Epithelial cell of proximal tubule (primary cell): ENCODE measurements around the gene SORCS1. TPM values are rescaled to one million over a fixed set of nuclear protein-coding genes. Genes with fewer than 3 reads are reported as not detected.

Source experiments
- DNase-seq: peaks from one replicate; pipeline ENCODE4 v3.0.0-alpha.2; 2011; ENCODE audit warnings: low read depth
- H3K4me3 ChIP-seq: 2 replicates; pipeline ENCODE4 v1.5.1; 2011; ENCODE audit warnings: low read depth, mild to moderate bottlenecking, low read length
- total RNA-seq: library from RNA; depleted of rRNA; stranded (reverse); fragments of >200 nt; gene quantifications from 2 replicates; pipeline ENCODE4 v1.2.3, GENCODE V29; 2015
- TF ChIP-seq, protein P1 (sequence below): conservative IDR thresholded peaks from 2 replicates; pipeline ENCODE4 v1.5.1; 2012; ENCODE audit warnings: low read depth, mild to moderate bottlenecking, low read length

Gene SORCS1
- total RNA-seq, 1 donor from 2014 or later = 0.06 TPM

DNA sequence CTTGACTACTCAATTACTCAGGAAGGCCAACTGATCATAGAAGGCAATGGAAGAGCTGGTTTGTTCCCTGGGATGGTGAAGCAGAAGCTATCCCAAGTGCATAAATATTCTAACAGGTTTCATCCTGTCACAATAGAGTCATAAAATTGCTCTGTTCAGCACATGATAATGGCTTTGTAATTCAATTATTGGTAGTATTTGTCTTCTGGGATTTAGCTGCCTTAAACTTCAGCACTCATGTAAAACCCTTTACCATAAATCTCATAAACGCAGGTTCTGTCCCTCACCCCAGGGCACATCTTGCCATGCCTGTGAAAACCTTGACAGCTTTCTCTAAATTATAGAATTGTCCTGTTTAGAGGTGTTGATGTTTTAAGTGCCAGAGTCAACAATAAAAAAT, 417.6 kb downstream of the SORCS1 start:
- DNase-seq = no peak
- H3K4me3 ChIP-seq = no peak overlapping the region
- TF ChIP-seq, protein P1, sequence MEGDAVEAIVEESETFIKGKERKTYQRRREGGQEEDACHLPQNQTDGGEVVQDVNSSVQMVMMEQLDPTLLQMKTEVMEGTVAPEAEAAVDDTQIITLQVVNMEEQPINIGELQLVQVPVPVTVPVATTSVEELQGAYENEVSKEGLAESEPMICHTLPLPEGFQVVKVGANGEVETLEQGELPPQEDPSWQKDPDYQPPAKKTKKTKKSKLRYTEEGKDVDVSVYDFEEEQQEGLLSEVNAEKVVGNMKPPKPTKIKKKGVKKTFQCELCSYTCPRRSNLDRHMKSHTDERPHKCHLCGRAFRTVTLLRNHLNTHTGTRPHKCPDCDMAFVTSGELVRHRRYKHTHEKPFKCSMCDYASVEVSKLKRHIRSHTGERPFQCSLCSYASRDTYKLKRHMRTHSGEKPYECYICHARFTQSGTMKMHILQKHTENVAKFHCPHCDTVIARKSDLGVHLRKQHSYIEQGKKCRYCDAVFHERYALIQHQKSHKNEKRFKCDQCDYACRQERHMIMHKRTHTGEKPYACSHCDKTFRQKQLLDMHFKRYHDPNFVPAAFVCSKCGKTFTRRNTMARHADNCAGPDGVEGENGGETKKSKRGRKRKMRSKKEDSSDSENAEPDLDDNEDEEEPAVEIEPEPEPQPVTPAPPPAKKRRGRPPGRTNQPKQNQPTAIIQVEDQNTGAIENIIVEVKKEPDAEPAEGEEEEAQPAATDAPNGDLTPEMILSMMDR = no peak

DNA sequence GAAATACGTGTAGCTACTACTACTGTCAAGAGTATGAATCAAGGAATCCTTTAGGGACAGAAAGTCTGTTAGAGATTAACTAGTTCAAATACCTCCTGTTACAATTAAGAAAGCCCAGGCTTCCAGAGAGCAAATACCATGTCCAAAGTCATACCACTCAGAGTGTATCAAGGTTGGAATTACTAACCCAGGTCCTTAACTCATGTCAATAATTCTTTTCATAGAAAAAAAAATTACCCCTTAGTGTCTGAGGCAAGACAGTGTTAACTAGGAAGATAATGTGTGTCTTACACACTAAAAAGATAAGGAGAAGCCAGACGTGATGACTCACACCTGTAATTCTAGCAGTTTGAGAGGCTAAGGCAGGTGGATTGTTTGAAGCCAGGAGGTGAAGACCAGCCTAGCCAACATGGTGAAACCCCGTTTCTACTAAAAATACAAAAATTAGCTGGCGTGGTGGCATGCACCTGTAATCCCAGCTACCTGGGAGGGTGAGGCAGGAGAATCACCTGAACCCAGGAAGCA, 423.4 kb downstream of the SORCS1 start:
- TF ChIP-seq, protein P1 = no peak
- no peak for DNase-seq
- no peak overlapping the region for H3K4me3 ChIP-seq

DNA sequence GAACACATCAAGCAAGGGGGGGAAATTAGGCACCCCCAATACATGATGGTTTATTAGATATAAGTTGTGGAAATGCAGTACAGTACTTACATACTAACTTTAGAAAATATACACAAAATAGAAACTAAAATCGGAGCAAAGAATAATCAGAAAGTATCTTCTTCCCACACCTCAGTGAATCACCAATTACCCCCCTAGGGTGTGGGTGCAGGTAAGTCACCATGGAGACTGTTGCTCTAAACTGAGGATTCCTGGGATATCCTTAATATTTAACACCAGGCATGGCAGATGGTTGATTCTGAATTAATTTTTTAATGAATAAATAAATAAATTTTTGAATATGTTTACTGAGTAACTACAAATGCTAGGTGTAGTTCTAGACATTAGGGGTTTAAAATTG, 424.4 kb downstream of the SORCS1 start:
- TF ChIP-seq, protein P1 = no peak
- no peak for DNase-seq

DNA sequence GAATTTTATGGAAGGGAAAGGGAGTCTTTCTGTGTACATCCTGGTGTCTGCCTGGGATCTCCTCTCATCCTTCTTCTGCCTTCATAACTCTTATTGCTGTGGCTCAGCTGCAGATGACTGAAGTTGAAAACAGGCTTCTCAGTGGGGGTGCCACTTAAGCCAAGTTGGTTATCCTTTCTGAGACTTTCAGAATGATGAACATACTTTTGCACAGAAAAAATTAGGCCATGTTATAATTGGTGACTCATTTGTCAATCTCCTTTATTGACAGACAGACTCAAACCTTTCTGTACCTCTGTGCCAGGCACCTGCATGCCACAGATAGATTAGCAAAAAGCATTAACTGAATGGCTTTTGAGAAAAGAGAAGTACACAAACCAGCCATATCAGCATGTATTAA, 430.3 kb downstream of the SORCS1 start:
- no peak for DNase-seq
- TF ChIP-seq, protein P1 = no peak

More for the DNA sequence above, 424.4 kb downstream of the SORCS1 start:
- H3K4me3 ChIP-seq = no peak overlapping the region

DNA sequence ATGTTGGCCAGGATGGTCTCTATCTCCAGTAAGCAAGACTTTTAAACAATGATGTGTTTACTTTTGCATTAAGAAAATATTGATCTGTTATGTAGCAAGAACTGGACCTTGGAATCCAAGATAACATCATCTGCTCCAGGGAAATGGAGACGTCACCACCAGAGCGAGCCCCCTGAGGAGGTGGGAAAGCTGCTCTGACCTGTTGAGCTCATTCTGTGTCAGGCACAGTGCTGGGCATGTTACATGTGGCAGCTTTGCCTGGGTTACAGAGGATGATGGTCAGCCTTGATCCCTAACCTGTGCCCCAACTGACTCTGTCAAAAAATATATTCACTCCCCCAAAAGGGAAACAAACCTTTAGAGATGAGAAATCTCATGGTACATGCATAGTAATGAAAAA, 436.3 kb downstream of the SORCS1 start:
- H3K4me3 ChIP-seq = no peak overlapping the region
- no peak for DNase-seq
- TF ChIP-seq, protein P1 = no peak

More for the DNA sequence above, 430.3 kb downstream of the SORCS1 start:
- no peak overlapping the region for H3K4me3 ChIP-seq

DNA sequence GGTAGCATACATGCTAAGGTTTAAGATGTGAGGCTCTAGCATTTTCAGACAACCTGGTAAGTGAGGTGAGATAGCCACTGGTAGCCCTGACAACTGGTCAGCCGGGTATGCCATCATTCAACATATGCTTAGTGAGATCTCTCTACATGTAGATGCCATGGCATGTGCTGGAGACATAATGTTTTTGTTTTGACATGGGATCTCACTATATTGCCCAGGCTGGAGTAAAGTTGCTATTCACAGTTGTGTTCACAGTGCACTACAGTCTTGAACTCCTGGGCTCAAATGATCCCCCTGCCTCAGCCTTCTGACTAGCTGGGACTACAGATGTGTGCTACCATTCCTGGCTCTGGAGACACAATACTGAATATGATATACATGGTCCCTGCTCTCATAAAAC, 437.3 kb downstream of the SORCS1 start:
- DNase-seq = no peak
- TF ChIP-seq, protein P1 = no peak
- no peak overlapping the region for H3K4me3 ChIP-seq

DNA sequence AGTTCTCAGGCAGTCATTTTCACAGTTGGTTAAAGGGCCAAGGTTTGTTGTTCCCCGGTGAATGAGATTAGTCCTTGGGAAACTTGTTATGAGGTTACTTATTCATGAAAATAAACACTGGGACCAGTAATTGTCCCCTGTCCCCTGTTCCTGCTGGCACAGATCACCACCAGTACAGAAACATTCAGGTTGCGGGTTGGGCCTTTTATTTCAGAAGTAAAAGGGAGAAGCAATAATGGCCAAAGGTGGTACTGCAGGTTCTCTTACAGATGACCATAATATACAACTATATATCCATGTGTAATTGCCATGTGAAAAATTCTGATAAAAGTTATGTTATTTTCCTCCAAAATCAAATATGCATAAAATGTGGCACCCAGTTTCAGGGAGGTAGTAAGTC, 442.0 kb downstream of the SORCS1 start:
- H3K4me3 ChIP-seq = no peak overlapping the region
- no peak for DNase-seq
- TF ChIP-seq, protein P1 = peak; percentile 12
